NCI-H1694 treated with DMSO at 0.1 percent for 48 hours (cell line): Measurements from ENCODE around the gene NCAM1.

Source experiments
- DNase-seq: peaks from one replicate; lab custom pipeline; 2025; lab: John Stamatoyannopoulos, UW

NCAM1 gene

DNA sequence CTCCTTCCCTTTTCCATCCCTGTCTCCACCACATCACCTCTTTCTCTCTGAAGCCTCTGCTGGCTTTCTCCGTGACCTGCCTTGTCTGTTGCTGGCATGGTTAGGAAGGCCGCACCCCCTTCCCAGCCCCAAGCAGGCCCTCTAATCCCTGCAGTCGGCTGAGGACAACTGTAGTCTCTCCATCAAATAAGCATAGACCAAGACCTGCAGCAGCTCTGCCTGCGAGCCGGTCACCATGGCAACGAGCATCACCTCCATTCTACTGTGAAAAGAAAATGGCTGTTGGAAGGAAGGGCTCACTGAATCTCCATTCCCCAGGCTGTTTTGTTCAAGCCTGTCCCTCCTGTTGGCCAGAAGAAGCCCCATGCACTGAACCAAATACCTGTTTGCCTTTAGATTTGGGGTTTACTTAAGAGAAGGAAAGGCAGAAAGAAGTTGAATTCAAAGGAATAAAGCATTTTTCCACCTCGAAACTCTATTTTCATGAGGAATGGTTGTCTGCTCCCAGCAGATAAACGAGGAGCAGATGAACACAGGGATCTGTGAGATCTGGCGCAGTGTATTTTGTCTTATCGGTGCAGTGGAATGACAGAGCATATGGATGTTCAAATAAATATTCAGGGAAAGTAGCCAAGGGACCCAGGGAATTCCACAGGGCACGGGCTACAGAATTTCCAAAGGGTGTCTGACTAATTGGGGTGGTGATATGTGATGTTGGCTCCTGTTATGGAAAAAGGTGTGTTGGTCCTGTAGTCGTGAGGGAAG is 240.0 kb downstream of the NCAM1 start:
- no peak for DNase-seq

DNA sequence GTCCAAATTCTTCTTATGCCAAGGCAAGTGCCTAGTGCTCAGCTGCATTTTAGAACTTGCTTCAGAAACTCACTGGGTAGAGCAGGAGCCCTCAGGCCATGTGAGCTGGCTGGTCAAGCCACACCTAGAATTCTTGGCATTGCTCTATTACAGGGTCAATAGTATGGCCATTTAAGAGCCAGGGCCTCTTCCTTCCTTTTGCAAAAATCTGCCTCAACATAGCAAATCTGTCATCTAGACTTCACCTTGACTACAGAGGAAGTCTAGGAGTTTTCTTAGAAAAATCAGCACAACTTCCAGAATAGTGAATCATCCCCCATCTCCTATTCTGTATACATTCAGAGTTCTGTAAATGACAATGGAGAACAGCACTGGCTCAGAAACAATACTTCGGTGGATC is 241.2 kb downstream of the NCAM1 start:
- DNase-seq: no peak

DNA sequence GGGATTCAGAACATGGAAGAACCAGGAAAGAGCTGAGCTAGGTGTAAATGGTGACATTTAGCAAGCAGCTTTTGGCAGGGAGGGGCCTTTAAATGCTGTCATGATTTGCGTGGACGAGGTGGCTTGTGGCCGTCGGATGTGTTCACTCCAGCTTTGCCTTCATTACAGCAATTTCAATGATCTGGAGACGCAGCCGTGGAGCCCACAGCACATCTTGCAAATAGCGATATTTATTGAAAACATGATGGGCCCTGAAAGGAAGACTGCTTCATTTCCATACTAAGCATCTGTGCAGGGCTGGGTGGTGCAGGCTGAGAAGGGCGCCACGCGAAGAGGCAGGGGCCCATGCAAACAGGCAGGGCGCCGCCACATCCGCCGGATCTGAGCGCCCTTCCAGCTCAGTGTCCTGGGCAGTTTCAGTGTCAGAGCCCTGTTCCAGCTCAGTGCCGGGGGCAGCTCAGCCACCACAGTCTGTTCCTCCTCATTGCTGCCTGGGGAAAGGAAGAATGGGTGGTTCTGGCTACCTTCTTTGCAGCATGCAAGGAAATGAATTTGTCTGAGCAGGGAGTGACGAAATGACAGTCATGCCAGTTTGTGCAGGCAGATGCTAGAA is 242.0 kb downstream of the NCAM1 start:
- DNase-seq: no peak

DNA sequence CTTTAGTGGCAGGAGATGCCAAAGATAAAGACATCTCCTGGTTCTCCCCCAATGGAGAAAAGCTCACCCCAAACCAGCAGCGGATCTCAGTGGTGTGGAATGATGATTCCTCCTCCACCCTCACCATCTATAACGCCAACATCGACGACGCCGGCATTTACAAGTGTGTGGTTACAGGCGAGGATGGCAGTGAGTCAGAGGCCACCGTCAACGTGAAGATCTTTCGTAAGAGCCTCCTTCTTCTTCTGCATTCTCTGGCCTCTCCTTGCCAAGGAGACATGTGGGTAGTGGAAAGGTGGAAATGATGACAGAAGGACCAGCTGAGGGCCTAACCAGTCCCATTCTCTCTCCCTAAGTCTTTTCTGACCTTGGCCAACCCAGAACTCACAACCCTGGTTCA is 243.1 kb downstream of the NCAM1 start:
- DNase-seq: no peak

DNA sequence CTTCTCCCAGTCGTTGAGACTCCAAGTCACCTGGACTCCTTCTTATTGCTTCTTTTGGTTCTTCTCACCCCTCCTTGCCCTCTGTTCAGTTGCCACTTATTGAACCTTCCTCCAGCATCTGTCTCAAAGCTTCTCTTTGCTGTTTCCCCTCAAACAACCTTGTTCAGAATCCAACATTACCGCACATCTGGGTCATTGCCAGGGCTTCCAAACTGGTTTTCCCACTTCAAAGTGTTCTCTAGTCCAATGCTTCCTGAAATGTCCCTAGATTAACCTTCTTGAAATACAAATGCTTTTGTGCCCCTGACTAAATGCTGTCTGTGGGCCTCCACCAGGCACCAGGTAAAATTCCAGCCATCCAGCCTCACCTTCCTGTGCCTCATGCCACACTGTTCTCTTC is 252.3 kb downstream of the NCAM1 start:
- DNase-seq: no peak

DNA sequence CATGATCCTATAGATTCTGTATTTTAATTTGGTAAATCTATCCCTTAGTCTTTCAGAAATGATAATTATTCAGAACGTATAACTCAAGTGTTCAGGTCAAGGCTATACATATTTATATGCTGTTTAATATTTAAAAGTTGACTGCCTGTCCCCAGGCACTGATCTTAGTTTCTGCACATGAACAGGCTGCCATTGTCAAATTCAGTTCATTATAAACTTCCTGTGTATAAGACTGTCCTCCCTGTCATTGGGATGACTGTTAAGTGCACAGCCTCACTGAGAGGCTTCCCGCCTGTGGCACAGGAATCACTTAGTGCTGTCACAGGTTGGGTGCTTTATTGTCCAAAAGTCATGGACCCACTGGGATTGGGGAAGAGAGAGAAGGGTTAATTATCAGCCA is 261.0 kb downstream of the NCAM1 start:
- no peak for DNase-seq

DNA sequence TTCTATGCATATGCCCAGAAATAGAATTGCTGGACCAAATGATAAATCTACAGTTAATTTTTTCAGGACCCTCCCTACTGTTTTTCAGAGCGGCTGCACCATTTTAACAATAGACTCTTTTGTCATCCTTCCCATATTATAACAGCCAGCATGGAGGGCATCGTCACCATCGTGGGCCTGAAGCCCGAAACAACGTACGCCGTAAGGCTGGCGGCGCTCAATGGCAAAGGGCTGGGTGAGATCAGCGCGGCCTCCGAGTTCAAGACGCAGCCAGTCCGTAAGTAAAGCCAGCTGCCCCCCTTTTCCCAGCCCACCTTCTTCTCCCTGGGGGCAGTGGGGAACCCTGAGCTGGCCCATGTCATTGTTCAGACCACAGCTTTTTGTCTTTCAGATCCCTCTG is 273.7 kb downstream of the NCAM1 start:
- DNase-seq: no peak

DNA sequence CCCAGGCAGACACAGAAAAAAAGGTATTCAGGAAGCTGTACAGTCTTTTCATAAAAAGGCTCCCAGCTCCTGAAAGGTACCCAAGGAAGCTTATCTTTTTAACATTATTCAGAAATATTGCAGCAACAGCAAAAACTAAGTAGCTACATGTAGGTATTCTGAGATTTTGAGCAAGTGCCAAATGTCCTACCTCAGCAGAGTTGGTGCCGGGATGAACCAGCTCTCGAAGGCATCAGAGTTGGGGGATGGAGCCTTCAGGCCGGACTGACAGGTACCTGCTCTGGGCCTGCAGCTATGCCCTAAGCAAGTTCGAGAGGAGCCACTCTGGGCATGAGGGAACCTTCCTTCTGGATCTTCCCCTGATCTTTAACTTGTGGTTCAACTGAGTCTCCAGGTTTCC is 276.0 kb downstream of the NCAM1 start:
- DNase-seq: no peak

DNA sequence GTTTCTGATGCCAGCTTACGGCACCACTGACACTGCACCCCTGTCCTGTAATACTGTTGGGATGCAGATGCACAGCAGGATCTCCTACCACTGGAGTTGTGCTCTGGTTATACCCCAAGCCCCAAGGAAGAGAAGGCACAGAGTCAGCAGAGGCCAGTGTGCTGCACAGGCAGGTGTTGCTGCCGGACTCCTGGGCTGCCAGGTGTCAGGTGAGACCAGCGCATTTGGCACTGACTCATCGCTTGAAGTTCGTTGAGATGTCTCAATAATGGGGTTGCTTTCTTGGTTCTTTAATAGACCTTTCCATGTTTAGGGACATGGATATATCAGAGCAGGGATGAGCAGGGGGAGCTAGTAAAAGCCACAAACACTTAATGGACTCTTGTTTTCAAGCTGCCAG is 277.5 kb downstream of the NCAM1 start:
- DNase-seq: no peak

DNA sequence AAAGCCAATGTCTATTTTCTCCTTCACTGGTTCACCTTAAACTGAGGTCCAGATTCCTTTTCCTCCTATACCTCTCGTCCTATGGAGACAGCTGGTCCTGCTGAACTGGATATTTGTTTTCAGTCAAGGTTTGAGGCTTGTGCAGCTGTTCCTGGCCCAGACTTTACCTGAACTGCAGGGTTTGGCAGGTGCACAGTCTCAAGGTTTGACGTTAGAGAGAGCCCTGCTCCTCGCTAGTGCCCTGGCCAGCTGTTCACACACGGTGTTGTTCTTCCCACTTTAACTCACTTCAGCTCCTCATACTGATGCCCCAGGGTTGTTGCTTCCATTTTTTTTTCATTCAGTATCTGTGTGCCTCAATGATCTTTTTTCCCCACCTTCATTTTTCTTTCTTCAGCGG is 279.2 kb downstream of the NCAM1 start:
- DNase-seq: no peak

DNA sequence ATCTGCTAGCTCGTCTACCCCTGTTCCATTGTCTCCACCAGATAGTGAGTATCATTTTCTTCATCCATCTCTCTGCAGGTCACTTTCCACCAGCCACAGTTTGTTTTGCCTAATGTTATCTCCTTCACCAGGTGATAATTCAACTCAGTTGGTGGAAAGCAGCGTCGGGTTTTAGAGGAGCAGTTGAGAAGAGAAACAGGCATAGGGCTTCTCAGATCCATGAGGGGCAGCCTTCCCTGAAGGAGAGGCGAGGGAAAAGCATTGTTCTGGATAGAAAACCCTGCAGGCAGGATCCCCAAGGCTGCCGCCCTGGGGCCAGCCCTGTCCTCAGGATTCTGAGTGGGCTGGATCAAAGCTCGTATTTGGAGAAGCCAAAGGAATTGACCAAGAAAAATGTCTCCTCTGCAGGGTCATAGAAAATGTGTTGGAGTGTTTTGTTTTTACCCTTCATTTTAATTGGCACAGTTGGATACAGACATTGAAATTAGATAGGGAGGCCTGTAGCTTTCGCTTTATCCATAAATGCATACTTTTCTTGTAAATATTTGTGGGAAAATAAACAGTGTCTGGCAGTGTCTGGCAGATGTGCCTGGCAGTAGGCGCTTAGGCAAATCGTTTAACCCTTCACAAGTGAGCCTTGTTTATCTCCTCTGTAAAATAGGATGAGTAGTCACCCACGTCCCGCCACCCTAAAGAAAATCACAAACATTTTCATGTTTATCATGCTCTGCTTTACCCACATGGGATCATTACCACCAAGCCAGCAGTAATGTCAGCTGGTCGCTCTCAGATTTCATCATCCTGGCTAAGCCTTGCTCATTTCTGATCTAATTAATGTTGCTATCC is 279.8 kb downstream of the NCAM1 start:
- no peak for DNase-seq

DNA sequence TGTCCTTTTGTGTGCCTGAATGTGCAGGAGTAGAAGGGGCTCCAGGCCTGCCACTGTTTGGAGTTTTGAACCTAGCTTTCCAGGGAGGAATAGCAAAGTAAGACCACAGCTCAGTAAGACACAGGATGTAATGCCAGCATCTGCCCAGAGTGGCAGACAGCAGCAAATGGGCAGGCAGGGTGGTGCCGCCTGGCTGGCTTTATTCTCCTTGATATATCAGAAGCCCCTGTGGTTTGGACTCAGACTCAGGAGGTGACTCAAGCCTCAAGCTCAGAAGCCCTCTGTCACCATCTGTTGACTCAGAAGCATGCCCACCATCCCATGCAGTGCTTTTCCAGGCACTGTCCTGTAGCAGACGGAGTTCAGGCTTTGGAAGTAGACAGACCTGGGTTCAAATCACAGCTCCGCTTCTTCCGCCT is 280.4 kb downstream of the NCAM1 start:
- DNase-seq: no peak

DNA sequence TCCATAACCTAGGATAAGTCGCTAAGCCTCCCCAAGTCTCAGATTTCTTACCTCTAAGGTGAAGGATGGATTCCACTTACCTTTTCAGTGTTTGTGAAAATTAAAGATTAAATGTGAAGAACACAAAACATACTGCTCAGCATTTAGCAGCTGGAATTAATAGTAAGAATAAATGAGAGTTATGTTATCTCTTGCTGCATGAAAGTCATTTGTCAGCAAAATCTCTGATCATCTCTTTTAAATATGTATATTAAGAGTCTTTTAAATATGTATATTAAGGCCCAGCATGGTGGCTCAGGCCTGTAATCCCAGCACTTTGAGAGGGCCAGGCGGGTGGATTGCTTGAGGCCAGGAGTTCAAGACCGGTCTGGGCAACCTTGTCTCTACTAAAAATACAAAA is 280.8 kb downstream of the NCAM1 start:
- no peak for DNase-seq

DNA sequence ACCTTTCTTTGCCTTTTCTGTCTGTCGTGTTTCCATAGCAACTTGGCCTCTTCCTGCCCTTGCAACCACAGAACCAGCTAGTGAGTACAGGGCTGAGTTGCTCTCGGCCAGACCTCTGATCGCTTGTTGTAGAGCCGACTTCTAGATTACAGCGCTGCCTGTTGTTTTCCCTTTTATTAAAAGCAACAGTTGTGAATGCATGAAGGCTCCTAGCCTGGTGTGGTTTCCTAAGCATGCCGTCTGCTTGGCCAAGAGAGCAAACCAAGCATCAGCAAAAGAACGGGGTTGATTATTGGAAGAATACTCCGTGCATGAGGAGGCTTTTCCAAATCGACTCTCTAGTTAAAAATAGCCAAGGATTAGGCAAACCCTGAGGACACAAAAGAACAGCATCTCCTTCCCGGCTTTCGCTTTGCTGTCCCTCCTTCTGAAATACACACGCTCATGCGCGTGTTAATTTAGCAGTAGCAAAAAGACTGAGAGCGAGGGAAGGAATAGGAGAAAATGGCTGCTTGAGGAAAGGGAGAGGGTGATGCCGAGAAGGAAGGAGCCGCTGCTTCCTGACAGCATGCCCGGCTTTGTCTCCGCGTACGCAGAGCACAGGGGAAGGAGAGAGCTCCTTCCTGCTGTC is 281.7 kb downstream of the NCAM1 start:
- no peak for DNase-seq

DNA sequence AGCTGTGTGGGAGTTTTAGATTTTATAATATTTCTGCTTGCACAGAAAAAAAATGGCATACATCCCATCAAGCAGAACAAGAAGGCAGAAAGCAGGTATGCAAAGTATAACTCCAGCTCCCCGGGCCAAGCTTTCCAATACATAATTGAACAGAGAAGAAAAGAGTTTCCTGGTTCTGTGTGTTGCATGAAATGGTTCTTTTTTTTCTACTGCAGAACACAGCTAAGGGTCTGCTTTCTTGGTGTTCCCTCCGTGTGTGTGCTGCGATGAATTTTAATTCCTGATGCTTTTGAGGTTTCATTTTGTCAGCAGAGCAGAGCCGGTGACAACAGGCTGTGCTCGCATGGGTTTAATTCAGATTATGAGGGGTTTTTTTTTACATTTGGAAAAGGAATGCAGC is 282.5 kb downstream of the NCAM1 start:
- no peak for DNase-seq

DNA sequence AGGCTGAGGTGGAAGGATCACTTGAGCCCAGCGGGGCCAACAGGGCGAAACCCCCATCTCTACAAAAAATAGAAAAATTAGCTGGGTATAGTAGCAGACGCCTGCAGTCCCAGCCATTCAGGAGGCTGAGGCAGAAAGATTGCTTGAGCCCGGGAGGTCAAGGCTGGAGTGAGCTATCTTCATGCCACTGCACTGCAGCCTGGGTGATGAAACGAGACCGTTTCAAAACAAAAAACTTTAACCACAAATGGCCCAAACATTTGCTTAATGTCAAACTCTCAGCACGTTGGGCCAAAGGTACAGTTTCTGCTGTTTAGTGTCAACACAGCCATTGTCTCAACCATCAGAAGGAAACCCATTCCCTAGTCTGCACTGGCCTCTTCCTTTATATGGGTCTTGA is 284.0 kb downstream of the NCAM1 start:
- DNase-seq: no peak

DNA sequence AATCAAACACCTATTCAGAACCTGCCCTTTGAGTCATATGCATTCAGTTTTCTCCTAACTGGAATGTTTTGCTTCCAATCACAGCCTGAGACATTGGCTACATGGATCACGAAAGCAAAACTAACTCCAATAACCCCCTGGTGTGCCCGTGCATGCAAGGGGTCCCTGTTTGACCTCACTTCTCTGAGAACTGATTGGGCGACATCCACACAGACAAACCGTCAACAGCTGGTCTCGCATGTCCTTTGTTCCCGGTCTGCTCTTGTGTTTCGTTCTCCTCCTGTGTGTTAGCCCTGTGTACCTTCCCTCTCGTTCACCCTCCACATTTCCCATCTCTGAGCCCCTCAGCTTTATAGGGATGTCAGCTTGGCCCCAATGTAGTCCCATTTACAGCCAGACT is 286.0 kb downstream of the NCAM1 start:
- no peak for DNase-seq

DNA sequence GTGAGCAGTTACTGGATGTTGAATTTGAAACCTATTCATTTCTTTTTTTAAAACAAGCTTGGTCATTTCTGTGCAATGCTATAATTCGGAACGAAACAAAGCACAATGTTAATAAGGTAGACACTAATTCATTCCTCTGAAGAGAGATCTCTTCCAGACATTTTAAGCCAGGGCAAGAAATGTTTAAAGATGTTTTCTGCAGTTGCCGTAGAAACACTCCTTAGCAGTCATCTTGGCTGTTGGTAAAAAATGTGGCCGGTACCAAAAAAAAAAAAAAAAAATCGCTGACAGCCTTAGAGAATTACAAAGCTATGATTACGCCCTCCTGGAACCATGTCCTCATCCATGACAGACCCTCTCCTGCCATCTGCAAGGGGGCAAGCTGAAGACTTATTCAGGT is 286.7 kb downstream of the NCAM1 start:
- DNase-seq: no peak

DNA sequence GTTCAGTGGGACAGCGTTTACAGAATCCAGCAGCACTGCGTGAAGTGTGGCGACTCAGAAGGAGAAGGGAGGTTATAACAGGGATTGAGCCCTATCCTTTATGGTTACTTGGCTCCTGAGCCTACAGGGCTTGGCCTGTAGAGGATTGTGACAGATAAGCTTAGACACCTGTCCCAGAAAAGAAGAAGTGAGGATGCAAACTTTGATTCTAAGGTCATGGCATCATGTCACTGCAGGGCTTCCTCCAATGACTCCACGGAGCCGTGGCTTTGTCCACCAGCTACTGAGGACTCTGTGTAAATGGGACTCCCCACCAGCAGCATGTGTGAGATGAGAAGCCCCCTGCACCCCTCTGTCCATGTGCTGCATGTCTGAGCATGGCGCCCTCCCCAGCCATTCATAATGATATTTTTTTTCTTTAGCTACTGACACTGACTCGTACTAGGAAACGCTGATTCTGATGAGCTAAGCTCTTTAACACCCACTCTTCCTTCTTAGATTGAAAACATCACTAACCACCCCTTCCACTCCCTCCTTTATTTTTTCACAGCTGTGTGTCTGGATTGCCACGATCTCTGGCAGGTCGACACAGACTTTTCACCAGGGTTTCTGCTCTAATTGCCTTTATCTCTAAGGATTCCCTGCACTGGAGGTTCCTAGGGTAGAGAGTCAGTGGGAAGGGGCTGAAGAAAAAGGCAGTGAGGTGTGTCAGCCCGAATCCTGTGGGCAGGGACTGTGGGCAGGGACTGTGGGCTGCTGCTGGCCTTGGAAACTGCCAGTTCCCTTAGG is 287.7 kb downstream of the NCAM1 start:
- DNase-seq: no peak

DNA sequence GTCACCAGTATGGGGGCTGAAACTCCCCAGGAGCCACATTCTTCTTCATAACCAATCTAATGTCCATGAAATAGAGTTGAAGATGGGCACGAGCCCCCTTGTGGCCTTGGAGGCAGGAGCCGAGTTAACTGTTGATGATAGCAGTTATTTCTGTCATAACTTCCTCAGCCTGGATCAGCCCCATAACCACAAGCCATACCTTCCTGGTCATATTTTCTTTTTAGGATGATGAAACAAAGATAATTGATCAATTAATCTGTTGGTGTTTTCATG is 288.2 kb downstream of the NCAM1 start:
- no peak for DNase-seq

DNA sequence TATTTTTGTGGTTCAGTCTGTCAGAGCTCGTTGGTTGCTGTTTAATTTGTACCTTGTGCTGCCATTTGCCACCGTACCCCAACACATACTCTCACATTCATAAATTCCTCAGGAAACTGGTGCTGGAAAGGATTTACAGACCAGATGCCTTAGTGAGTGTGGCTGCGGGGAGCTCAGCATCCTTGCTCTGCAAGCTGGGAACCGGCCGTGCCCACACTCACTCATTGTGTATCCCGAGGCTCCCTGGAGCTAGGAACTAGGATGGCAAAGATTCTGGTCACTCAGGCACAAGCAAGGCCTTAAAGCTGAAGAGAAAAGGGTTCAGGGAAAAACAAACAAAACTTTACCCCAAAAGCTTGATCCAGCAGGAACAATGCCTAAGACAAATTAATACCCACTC is 288.6 kb downstream of the NCAM1 start:
- no peak for DNase-seq

DNA sequence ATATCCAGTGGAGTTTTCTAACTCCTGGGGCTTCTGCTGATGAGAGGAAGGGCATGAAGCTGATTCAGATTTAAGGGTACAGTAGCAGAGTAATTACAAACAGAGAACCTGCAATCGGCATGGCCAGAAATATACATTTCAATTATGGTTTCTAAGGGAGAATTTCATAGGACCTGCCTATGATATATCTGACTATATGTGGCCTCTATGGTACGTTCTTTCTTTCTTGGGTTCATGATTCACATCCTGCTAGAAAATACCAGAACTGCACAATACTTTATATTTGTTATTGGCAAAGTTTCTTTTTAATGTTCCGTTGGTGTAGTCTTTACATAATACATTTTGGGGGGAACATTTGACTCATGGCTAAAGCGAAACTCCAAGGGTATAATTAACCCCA is 290.1 kb downstream of the NCAM1 start:
- DNase-seq: no peak
